K562 (cell line): ENCODE measurements around the gene ASXL2. TPM values are rescaled to one million over a fixed set of nuclear protein-coding genes. Genes with fewer than 3 reads are reported as not detected.

Experiments used
- ATAC-seq: fragments of 200-7000 bp; cut with Tn5 transposase; 3 replicates; pipeline ENCODE4 v1.9.1; 2020; ENCODE audit warnings: moderate library complexity
- BruUV-seq: library from RNA; stranded (reverse); fragments of 400-500 nt; replicated peaks from 2 replicates; lab custom pipeline; 2021; lab: Mats Ljungman, UMichigan
- CTCF ChIA-PET: fragments of 300-600 bp; formaldehyde crosslinking; extraction: SDS; loops from one replicate; lab custom pipeline; 2021; ENCODE audit warnings: low intra/inter-chr PET ratio; lab: Yijun Ruan, JAX
- POLR2A ChIA-PET: fragments of 300-600, 350-650 bp; sonication (Branson Sonifier 250); formaldehyde crosslinking; extraction: SDS; loops from one replicate; lab custom pipeline; 2021; ENCODE audit warnings: antibody characterized with exemption, inconsistent platforms; lab: Yijun Ruan, JAX
- DNase-seq, 4 experiments: peaks; one replicate each; pipeline versions ENCODE4 v3.0.0 to v3.0.0-alpha.2; 2011 to 2018; ENCODE audit warnings: low spot score in 3 of 4, mixed read lengths in 3 of 4; ENCODE audit errors: extremely low read depth in 1 of 4
- FAIRE-seq: peaks from 2 replicates; lab custom pipeline; 2011; peaks lifted over from hg19 to GRCh38; lab: Jason Lieb, UNC
- H2AFZ ChIP-seq: 2 replicates; pipeline ENCODE4 v1.6.0; 2011; ENCODE audit warnings: low read depth, low read length, control low read depth, inconsistent platforms
- H3K27ac ChIP-seq: fragments of 200-600 bp; 3 replicates; pipeline ENCODE4 v1.8.0; 2011; ENCODE audit warnings: low read depth, mild to moderate bottlenecking, control low read depth, inconsistent platforms, low read length, moderate library complexity, mixed read lengths; ENCODE audit errors: extremely low read depth
- H3K27me3 ChIP-seq, 2 experiments: fragments of 300-600 bp in 1 of 2; 2 replicates in 1 of 2; 3 replicates in 1 of 2; pipeline versions ENCODE4 v1.6.0 to v1.8.0; 2011; ENCODE audit warnings: inconsistent platforms in 2 of 2, low read length in 2 of 2, mild to moderate bottlenecking in 1 of 2, mixed read lengths in 1 of 2, moderate library complexity in 1 of 2; ENCODE audit not compliant: control insufficient read depth in 2 of 2, insufficient read depth in 2 of 2
- H3K36me3 ChIP-seq: fragments of 300-600 bp; 3 replicates; pipeline ENCODE4 v1.8.0; 2011; ENCODE audit warnings: mild to moderate bottlenecking, low read length, inconsistent platforms; ENCODE audit not compliant: control insufficient read depth, insufficient read depth
- H3K4me1 ChIP-seq, 2 experiments: fragments of 200-600 bp in 1 of 2; replicated peaks in 1 of 2; 2 replicates in 1 of 2; 3 replicates in 1 of 2; pipeline versions ENCODE4 v1.5.1 to v1.8.0; 2011; ENCODE audit warnings: inconsistent platforms in 2 of 2, low read length in 2 of 2, mild to moderate bottlenecking in 1 of 2, mixed read lengths in 1 of 2, moderate library complexity in 1 of 2; ENCODE audit not compliant: control insufficient read depth in 2 of 2, insufficient read depth in 2 of 2
- H3K4me2 ChIP-seq: 2 replicates; pipeline ENCODE4 v1.6.1; 2011; ENCODE audit warnings: low read length, control low read depth, inconsistent platforms, mixed read lengths; ENCODE audit not compliant: insufficient read depth
- H3K4me3 ChIP-seq: fragments of 200-600 bp; sonication (generic), shearing (Covaris generic); 2 replicates; pipeline ENCODE4 v1.5.1; 2016; ENCODE audit warnings: control low read depth, inconsistent platforms
- H3K79me2 ChIP-seq: fragments of 200-600 bp; 3 replicates; pipeline ENCODE4 v1.8.0; 2011; ENCODE audit warnings: low read length, inconsistent platforms; ENCODE audit not compliant: control insufficient read depth, insufficient read depth
- H3K9ac ChIP-seq, 2 experiments: 2 replicates each; pipeline versions ENCODE4 v1.6.0 to v1.6.1; 2011; ENCODE audit warnings: low read depth in 2 of 2, low read length in 2 of 2, control low read depth in 1 of 2, inconsistent platforms in 1 of 2, mild to moderate bottlenecking in 1 of 2, mixed read lengths in 1 of 2; ENCODE audit not compliant: insufficient read depth in 1 of 2
- H3K9me1 ChIP-seq: one replicate; pipeline ENCODE4 v1.6.0; 2011; ENCODE audit warnings: inconsistent platforms, mild to moderate bottlenecking, low read length, moderate library complexity; ENCODE audit not compliant: control insufficient read depth, insufficient read depth
- H3K9me3 ChIP-seq: replicated peaks from 2 replicates; pipeline ENCODE4 v1.5.1; 2011; ENCODE audit warnings: low read depth, low read length, inconsistent platforms; ENCODE audit not compliant: control insufficient read depth, insufficient read depth
- H4K20me1 ChIP-seq: replicated peaks from 2 replicates; pipeline ENCODE4 v1.6.1; 2011; ENCODE audit warnings: low read length, inconsistent platforms, mixed read lengths; ENCODE audit not compliant: control insufficient read depth, insufficient read depth
- ETV1 ChIP-seq: fragments of 450-650 bp; conservative IDR thresholded peaks from 2 replicates; pipeline ENCODE4 v1.6.1; 2016; ENCODE audit warnings: missing genetic modification characterization, control low read depth, low read depth, missing compliant biosample characterization
- GABPA ChIP-seq: fragments of 200-800 bp; sonication (Bioruptor generic); conservative IDR thresholded peaks from 2 replicates; pipeline ENCODE4 v1.6.1; 2016; ENCODE audit warnings: low read depth, missing genetic modification characterization, missing compliant biosample characterization
- HNRNPH1 ChIP-seq: fragments of 200-400 bp; formaldehyde crosslinking; optimal IDR thresholded peaks from 2 replicates; pipeline ENCODE3; 2017; ENCODE audit warnings: low read depth, mild to moderate bottlenecking, low read length, moderate library complexity
- HNRNPLL ChIP-seq: fragments of 200-400 bp; formaldehyde crosslinking; IDR thresholded peaks from 2 replicates; pipeline ENCODE4 v1.6.1; 2017; ENCODE audit warnings: low read length, low read depth, mild to moderate bottlenecking; ENCODE audit not compliant: poor library complexity, severe bottlenecking
- MAZ ChIP-seq, 2 experiments: fragments of 450-650 bp in 1 of 2; sonication (generic) in 1 of 2; formaldehyde crosslinking; IDR thresholded peaks in 1 of 2; conservative IDR thresholded peaks in 1 of 2; 2 replicates each; pipeline versions ENCODE4 v1.4.0 to v1.5.0; 2020; ENCODE audit warnings: mild to moderate bottlenecking in 1 of 2, missing genetic modification reagents in 1 of 2
- SPI1 ChIP-seq: IDR thresholded peaks from 2 replicates; pipeline ENCODE4 v1.6.1; 2011; ENCODE audit warnings: low read depth, low read length, control low read depth, borderline replicate concordance
- WGBS: fragments of 100-300 bp; shearing (Covaris generic); methylation state at CpG from one replicate; pipeline ENCODE4 v1.1.6; 2016; ENCODE audit warnings: low coverage, mixed read lengths; ENCODE audit not compliant: insufficient coverage; ENCODE audit errors: missing lambda C conversion rate; 5-methylcytosine and 5-hydroxymethylcytosine counted together
- in situ Hi-C: fragments of 300-500 bp; cut with MboI; formaldehyde crosslinking; loops from 4 replicates; pipeline ENCODE4 v1.15.0; 2018; ENCODE audit warnings: inconsistent platforms, mixed read lengths
- intact Hi-C: fragments of 100-400 bp; cut with micrococcal nuclease; formaldehyde crosslinking; loops from 2 replicates; pipeline ENCODE4 v1.14.2; 2022
- polyA plus RNA-seq, 8 experiments: library from polyadenylated mRNA; depleted of rRNA in 4 of 8; stranded (reverse) in 5 of 8; unstranded in 3 of 8; fragments of >200 nt; fragmentation: Nextera tagmentation in 2 of 8; fragmentation: Illumina TruSeq in 1 of 8; extraction: Ambion mirVana in 2 of 8; extraction: Trizol in 1 of 8; gene quantifications; 2 replicates each; pipeline versions ENCODE4 v1.2.1 to v1.2.3, GENCODE V29; 2011 to 2014; ENCODE audit warnings: inconsistent platforms in 1 of 8, missing spikeins in 1 of 8
- total RNA-seq, 7 experiments: library from RNA; depleted of rRNA in 6 of 7; stranded (reverse); fragments of >200 nt in 6 of 7; fragmentation: Illumina TruSeq in 2 of 7; extraction: Trizol in 2 of 7; gene quantifications; 2 replicates each; pipeline versions ENCODE4 v1.2.1 to v1.2.3, GENCODE V29; 2011 to 2021; ENCODE audit warnings: low replicate concordance in 1 of 7

Gene ASXL2
- total and polyA plus RNA-seq, 9 of the 15 experiments (the other 6 are each of a cell fraction or from before 2014, with no cell fraction given): 2.2 to 25.9 (median 9.0) TPM

DNA sequence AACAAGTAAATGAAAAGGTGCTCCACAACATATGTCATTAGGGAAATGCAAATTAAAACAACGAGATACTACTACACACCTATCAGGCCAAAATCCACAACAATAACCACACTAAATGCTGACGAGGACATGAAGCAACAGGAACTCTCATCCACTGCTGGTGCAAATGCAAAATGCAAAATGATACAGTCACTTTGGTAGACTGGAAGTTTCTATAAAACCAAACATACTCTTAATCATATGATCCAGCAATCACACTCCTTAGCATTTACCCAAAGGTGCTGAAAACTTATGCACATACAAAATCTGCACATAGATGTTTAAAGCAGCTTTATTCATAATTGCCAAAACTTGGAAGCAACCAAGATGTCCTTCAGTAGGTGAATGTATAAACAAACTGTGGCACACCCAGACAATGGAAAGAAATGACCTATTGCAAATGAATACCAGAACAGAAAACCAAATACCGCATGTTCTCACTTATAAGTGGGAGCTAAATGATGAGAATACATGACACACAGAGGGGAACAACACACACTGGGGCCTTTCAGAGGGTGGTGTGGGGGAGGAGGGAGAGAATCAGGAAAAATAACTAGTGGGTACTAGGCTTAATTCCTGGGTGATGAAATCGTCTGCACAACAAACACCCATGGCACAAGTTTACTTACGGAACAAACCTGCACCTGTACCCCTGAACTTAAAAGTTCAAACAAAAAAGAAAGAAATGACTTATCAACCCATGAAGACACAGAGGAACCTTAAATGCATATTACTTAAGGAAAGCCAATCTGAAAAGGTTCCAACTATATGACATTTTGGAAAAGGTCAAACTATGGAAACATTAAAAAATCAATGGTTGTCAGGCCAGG, 80.4 kb downstream of the ASXL2 start:
- 90% methylated on average over 5 of the region's 5 CpGs for WGBS
- H3K4me1 ChIP-seq: no peaks in the 10 kb centered on the region; a peak in 1 of 5 replicates
- no peak for ATAC-seq
- H3K4me3 ChIP-seq: no peak overlapping the region
- ChIA-PET POLR2A (interaction anchor here (1.1 to 4.8 kb wide), 2 partner anchors 13 to 20 kb away, joined by 3 to 19 read pairs; no protein-coding TSS in a partner anchor), CTCF (no interaction called here)
- peaks cover 9% of the 10 kb centered on the region for H3K79me2 ChIP-seq
- H3K36me3 ChIP-seq: peaks cover 61% of the 10 kb centered on the region
- no peak overlapping the region for H3K9ac ChIP-seq
- H3K27ac ChIP-seq: no peak overlapping the region
- no peak for FAIRE-seq
- no peaks in the 10 kb centered on the region for H3K27me3 ChIP-seq
- H3K9me3 ChIP-seq: no peaks in the 10 kb centered on the region
- BruUV-seq: no TSS peak
- no peak for DNase-seq
- no peak overlapping the region for H3K4me2 ChIP-seq
- intact Hi-C loops (no loop called here), in situ Hi-C loops (no loop called here)
- H2AFZ ChIP-seq: no peak overlapping the region
- no peaks in the 10 kb centered on the region for H3K9me1 ChIP-seq
- no peak for TF ChIP-seq MAZ (CRISPR knock-in tag; conservative IDR thresholded peaks at IDR 0.05 in 1 of 2, IDR thresholded peaks at IDR 0.05 in 1 of 2)
- H4K20me1 ChIP-seq: no peaks in the 10 kb centered on the region

- ATAC-seq (no peak), DNase-seq (no peak)
- WGBS: 60% methylated on average over 4 of the region's 4 CpGs
- no peaks in the 10 kb centered on the region; a peak in 1 of 5 replicates for H3K4me1 ChIP-seq
- peak overlapping the region; percentile 37; the same call in 1 of the 3 replicates for H3K27ac ChIP-seq
- H3K9me3 ChIP-seq: no peaks in the 10 kb centered on the region
- no peak overlapping the region for H2AFZ ChIP-seq
- 0 out of 2 replicates have a peak, but pooled peaks have one; percentile 49 for TF ChIP-seq SPI1
- TF ChIP-seq HNRNPLL: no peak
- peak; percentile 40; the same call in 1 of the 2 replicates for TF ChIP-seq GABPA (tag)
- TF ChIP-seq ETV1 (tag): peak; percentile 56
- TF ChIP-seq HNRNPH1: no peak
- TF ChIP-seq, all 486 proteins: peak for 3
- peaks cover 9% of the 10 kb centered on the region for H3K79me2 ChIP-seq
- H3K4me3 ChIP-seq: no peak overlapping the region
- no peaks in the 10 kb centered on the region for H3K27me3 ChIP-seq
- no peak overlapping the region for H3K9ac ChIP-seq
- peak; percentile 6 for FAIRE-seq
- intact Hi-C loops (no loop called here), in situ Hi-C loops (no loop called here)
- H3K4me2 ChIP-seq: no peak overlapping the region
- H4K20me1 ChIP-seq: no peaks in the 10 kb centered on the region
- CTCF ChIA-PET: no interaction called here
- POLR2A ChIA-PET: interaction anchor here (0.6 to 1.2 kb wide), 4 partner anchors 15 to 189 kb away, joined by 3 to 5 read pairs (median 4); no protein-coding TSS in a partner anchor
- H3K36me3 ChIP-seq: peaks cover 52% of the 10 kb centered on the region; the same call in 2 of the 3 replicates
- no peaks in the 10 kb centered on the region for H3K9me1 ChIP-seq
- no TSS peak for BruUV-seq
These were observed 83.6 kb downstream of the ASXL2 start for GRCh38 chr2:25794544-25795276.
